ENCODE measurements around the gene SLC29A4.

DNA sequence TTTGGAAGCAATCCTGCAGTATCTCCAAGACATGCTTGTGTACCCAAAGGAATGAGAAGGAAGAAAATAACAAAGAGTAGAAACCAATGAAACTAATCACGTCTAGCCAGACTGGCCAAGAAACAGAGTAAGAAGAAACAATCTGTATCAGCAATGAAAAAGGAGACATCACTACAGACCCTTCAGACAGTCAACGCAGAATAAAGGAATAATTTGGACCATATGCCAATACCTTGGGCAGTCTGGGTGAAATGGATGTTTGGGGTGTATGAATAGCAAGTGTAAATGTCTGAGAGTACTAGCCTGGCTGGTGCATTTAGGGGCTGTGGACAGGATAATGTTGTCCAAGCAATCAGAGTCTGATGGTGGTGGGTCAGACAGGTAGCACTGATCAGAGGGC, 61.1 kb downstream of the SLC29A4 start:
- TF ChIP-seq, protein P1, sequence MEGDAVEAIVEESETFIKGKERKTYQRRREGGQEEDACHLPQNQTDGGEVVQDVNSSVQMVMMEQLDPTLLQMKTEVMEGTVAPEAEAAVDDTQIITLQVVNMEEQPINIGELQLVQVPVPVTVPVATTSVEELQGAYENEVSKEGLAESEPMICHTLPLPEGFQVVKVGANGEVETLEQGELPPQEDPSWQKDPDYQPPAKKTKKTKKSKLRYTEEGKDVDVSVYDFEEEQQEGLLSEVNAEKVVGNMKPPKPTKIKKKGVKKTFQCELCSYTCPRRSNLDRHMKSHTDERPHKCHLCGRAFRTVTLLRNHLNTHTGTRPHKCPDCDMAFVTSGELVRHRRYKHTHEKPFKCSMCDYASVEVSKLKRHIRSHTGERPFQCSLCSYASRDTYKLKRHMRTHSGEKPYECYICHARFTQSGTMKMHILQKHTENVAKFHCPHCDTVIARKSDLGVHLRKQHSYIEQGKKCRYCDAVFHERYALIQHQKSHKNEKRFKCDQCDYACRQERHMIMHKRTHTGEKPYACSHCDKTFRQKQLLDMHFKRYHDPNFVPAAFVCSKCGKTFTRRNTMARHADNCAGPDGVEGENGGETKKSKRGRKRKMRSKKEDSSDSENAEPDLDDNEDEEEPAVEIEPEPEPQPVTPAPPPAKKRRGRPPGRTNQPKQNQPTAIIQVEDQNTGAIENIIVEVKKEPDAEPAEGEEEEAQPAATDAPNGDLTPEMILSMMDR (conservative IDR thresholded peaks at IDR 0.05; ENCODE audit: low read depth, low read length), result no peak
- TF ChIP-seq EZH2 (IDR thresholded peaks at IDR 0.05; ENCODE audit: low read length, unreplicated experiment) (no peak), EZH2phosphoT487 (IDR thresholded peaks at IDR 0.05; ENCODE audit: borderline replicate concordance, low read length) (no peak)

All from PC-3 (cell line).